Measurements from ENCODE around the gene LETMD1. TPM values are rescaled to one million over a fixed set of nuclear protein-coding genes. Genes with fewer than 3 reads are reported as not detected.

Gene LETMD1, protein sequence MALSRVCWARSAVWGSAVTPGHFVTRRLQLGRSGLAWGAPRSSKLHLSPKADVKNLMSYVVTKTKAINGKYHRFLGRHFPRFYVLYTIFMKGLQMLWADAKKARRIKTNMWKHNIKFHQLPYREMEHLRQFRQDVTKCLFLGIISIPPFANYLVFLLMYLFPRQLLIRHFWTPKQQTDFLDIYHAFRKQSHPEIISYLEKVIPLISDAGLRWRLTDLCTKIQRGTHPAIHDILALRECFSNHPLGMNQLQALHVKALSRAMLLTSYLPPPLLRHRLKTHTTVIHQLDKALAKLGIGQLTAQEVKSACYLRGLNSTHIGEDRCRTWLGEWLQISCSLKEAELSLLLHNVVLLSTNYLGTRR
- total RNA-seq, result 37.0 and 41.3 TPM in 2 replicates

GRCh38 chr12:51047655-51048540 lies at the start of gene LETMD1:
Gene LETMD1 (plus strand): TSS chr12:51048327. CDS start chr12:51048357, 30 bp downstream.

DNA sequence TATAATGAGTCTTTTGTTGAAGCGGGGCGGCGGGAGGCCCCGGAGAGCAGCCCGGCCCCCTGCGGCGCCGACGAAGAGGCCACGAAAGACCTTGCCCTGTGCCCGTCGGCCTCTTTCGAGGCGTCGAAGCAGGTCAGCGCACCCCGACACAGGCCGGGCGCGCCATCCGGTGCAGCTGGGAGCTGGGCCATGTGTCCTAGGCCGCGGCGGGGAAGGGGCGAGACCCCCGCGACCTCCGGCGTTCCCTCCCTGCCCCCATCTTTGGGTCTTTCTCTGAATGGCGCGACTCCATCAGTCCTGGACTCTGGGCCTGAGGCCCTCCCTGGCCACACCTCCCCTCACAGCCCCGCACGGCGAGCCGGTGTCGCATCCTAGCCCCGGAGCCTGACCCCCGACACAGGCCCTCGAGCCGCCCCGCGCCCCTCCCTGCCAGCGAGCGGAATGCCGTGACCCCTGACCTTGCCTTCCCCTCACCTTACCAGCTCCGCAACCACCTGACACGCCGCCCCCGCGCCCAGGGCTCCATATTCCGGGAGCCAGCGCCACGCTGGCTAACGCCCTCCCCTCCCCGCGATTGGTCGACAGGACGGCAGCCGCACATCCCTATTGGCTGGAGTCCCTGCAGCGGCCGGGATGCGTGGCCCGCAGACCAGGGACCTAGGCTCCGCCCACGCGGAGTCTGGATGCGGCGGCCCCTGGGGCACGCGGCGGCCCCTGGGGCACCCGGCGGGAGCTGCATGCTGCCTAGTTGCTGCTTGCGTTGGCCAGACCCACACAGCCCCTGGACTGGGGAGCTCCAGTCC lies 22.1 kb upstream of the LETMD1 start, which contains the start of gene SLC11A2:
Gene SLC11A2, minus strand, starts transcription at position 549 of the 803 bp plus-strand sequence. CDS start 15,656 bp downstream, outside the sequence.

DNA sequence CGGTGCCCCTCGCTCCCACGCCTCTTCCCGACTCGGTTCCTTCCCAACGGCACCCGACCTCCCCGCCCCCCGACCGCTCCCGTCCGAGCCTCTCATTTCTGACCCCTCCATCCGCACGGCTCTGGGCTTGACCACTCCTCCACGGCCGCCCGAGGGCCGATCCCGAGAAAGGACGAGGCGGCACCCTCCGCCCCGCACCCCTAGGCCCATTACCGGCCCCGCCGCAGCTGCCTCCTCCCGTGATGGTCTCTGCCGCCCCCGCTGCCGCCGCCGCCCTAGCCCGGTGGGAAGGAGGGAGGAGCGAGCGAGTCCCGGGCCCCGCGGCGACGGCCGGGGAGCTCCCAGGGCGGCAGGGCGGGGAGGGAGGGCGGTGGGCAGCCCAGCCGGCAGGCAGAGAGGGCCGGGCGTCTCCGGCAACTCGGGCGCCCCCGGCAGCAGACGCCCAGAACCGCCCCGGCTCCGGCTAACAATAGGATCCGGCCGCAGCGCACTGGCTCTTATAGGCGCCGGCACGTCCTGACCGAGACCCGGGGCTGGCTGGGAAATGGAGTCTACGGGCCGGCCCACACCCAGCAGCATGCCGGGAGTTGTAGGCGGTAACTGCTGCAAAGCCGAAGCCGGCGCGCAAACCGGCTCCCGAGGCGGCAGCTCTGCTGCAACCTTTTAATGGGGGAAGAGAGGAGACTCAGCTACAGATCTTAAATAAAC lies 35.2 kb downstream of the LETMD1 start, which contains the start of gene CSRNP2:
Gene CSRNP2, minus strand, starts transcription at position 471 of the 708 bp plus-strand sequence. CDS start 7,035 bp downstream, outside the sequence.

Other genes starting within 250 kb of the LETMD1 start
- not detected in 2 replicates for gene TMPRSS12, start 205.4 kb upstream of the LETMD1 start, total RNA-seq
- gene HIGD1C, start 95.8 kb upstream of the LETMD1 start, total RNA-seq, result not detected in 2 replicates
- gene SLC11A2, start 21.9 kb upstream of the LETMD1 start, total RNA-seq, result 87.1 and 173 TPM in 2 replicates
- gene CSRNP2, start 35.3 kb downstream of the LETMD1 start, total RNA-seq, result 24.1 and 37.1 TPM in 2 replicates
- 10.4 and 18.5 TPM in 2 replicates for gene TFCP2, start 124.8 kb downstream of the LETMD1 start, total RNA-seq
- gene POU6F1, start 169.7 kb downstream of the LETMD1 start, total RNA-seq, result 1.2 and 2.4 TPM in 2 replicates
- gene DAZAP2, start 190.5 kb downstream of the LETMD1 start, total RNA-seq, result 59.4 and 66.6 TPM in 2 replicates
- 4.2 and 20.0 TPM in 2 replicates for gene SMAGP, start 222.1 kb downstream of the LETMD1 start, total RNA-seq